TTC549 (cell line): ENCODE results near the gene ERO1A.

ENCODE experiments used
- FAIRE-seq: peaks from 2 replicates; lab custom pipeline; 2012; peaks lifted over from hg19 to GRCh38; lab: Jason Lieb, UNC

The ERO1A gene

DNA sequence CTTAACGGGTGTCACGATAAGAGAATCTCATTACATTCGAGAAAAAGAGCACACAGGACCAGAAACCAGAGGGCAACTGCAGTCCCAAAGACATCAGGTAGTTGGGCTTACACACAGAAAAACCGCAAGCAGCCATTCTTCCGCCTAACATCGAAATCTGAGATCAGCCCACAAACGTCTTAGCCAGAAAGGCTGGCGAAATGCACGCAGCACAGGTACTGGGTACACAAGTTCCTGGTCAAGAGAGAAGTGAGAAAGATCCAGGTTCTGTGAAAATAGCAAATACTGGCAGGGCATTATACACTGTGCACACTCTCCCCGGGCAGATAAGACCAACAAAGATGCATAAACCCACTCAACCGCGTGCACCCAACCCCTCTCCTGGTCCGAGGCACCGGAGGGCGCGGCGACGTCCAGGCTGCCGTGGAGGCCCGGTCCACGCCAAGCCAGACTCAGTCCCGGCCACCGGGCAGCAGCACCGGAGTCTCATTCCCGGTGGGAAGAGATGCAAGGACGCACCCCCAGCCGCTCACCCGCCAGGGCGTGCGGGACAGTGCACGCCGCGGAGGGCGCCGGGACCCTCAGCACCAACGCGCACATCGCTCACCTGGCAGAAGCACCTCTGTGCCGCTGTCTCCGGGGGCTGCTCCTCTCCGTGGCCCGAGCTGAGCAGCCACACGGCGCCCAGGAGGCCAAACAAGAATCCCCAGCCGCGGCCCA, 437 bp downstream of the ERO1A start:
- no peak for FAIRE-seq

DNA sequence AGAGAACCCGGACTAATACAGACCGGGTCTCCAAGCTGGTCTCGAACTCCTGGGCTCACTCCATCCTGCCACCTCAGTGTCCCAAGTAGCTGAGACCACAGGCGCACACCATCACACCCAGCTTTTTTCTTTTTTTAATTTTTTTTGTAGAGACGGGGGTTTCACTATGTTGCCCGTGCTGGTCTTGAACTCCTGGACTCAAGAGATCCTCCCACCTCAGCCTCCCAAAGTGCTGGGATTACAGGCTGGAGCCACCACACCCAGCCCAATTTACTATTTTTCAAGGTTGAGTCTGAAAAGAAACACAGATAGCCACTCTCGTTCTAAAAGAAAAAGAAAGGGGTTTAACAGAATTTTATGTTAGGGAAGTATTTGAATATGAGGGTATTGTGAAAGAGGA, 1.8 kb downstream of the ERO1A start:
- no peak for FAIRE-seq

DNA sequence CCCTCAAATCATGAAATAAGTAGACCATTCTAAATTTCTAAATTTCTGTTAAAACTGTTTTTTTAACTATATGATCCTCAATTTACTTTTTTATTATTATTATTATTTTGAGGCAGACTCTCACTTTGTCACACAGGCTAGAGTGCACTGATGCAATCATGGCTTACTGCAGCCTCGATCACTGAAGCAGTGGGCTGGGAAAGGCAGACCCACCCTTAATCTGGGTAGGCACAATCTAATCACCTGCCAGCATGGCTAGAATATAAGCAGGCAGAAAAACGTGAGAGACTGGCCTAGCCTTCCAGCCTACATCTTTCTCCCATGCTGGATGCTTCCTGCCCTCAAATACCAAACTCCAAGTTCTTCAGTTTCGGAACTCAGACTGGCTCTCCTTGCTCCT, 2.3 kb downstream of the ERO1A start:
- no peak for FAIRE-seq

DNA sequence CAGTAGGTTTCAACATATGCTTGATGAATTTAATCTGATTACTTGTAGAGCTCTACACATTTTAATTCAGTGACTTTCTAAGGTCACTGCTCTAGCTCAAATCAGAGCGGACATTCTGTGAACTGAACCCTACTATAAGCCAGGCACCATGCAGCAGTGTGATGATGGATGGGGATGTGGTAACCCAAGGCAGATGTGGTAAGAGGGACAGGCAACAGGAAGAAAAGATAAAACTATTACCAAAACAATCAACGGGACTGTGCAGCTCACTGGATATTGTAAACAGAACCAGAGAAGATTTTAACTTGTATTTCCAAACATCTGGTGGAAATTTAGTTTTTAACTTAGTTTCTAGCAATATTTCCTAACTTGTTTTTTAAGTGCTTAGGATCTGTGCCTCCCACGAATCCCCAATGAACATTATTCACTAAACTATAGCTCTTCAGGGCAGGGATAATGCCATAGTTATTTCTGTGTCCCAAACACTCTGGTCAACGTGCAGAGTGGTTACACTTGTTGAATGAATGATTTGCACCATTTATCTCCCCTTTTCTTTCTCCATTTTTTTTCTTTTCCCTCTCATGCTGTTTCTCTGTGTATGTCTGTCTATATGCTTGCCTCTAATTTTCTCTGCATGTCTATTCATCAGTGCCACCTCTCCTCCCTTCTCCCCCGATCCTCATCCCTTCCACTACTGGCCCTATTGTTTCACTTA, 3.0 kb downstream of the ERO1A start:
- FAIRE-seq: no peak

DNA sequence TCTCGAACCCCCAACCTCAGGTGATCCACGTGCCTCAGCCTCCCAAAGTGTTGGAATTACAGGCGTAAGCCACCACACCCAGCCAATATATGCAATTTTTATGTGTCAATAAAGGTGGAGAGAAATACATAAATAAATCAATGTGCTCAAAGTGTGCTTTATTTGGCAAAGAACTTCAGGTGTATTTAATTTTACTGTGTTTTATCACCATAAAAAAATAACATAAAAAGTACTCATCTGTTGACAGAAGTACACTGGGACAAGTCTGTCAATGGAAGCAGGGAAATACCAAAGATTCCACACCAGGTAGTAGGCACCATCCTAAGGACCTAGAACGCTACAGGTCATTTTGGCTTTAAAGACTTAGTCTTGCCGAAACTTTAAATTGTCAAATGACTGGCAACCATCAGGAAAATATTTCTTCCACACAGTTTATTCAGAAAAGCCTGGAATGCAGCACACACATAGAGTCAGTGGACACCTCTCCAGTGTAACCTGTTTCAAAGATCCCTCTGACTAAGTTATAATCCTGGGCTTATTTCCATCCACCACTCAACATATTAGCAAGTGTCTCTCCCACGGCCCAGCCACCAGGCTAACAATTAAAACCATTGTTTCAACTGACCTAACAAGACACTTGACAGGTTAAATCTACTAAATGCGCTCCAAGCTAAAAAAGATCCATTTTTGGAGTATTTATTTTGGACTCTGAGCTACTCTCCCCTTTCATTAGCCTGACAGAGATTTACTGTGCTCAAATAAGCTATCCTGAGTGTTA, 4.2 kb downstream of the ERO1A start:
- FAIRE-seq: no peak

DNA sequence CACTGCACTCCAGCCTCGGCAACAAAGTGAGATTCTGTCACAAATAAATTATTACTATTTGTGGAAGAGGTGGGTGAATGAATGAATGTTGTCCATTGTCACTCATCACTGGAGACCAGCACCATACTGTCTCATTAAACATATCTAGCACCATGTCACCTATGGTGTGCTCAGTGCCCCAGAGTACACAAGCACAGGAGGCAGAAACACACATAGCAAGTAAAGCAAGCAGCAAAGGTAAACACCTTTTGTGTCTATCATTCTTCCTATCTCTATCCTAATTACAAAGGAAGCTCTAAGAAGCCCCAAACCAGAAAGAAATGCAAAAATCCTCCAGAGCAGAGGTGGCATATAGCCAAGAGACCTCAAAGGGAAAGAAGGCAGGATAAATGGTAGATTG, 9.2 kb downstream of the ERO1A start:
- FAIRE-seq: no peak

DNA sequence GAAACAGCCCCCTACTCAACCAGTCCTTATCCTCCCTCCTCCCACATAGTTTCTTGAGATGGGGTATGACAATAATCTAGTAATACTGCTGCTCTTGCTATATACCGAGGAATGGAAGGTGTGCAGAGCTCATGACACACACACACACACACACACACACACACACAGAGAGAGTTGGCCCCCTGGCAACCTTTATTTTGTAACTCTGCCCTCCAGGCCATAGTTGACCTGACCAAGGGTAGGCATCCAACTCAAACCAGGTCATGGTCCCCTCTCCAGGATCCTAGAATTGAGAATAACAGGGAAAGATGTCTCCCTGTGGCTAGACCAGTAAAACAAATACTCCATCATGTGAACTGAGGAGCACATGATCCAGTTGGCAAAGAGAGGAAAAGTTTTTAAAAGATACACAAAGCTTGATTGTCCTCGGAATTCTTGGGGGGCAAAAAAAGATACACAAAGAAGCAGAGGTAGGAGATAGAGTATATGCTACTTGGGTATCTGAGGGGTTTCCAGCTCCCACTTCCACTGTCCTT, 11.3 kb downstream of the ERO1A start:
- no peak for FAIRE-seq

DNA sequence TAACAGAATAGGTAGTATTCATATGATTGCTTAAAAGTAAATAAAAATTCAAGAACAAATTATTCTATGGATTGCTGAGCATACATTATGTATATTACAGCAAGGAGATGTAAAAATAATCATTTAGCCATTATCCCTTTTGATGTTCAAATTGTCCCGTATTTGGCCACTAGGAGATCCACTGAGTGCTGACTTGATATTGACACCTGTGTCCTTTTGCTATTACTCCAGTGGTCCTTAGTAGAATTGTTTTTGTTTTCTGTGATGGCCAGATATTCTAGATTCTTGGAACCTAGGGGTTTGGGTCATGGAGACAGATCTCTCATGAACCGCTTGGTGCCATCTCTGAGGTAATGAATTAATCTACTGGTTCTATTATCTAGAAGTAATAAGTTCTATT, 16.8 kb downstream of the ERO1A start:
- FAIRE-seq: no peak

DNA sequence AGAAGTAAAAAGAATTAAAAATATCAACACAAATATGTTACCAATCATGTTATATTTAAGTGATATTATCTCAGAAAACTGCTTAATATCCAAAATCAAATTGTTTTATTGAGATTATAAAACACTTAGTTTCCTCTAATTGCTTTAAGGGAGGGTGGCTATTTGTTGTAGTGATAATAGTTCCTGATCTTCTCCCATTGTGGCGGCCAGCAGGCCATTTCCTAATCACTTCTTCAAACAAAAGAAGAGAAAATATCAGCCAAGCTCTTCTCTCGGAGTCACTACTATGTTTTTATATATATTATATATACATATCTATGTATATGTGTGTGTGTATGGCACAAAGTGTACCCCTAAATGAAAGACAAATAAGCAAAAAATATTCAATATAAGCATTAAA, 31.5 kb downstream of the ERO1A start:
- no peak for FAIRE-seq

DNA sequence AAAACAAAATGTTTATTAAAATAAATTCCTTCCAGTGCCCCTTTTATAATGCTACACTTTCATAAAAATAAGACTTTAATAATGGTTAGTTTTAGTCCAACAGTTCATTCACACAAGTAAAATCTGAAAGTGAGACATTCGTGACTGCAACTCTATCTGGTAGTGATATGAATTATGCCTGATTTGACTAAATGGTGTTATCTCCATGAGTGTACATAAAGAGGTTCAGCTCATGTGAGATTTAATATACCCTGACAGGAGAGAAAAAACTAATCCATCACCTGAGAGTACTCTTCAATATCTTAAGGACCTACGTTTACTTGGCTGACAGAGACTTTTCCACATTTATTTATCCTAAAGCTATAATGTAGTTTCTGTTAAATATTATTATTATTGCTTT, 34.0 kb downstream of the ERO1A start:
- no peak for FAIRE-seq

DNA sequence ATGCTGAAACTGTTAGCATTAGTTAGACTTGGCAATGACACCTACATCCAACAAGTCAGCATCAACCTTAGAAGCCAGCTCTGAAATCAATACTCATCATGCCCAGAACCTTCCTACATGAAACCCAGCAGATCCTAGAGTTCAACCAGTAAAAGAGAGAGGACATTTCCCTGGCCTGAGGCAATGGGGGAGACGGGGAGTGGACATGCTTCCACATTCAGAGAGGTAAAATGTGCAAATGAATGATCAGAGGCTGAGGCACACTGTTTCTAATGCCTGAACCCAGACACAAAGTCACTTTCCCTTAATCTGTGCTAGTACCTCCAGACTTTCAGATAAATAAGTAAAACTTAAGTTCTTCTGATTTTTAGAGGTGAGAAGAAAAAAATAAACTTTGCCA, 34.5 kb downstream of the ERO1A start:
- FAIRE-seq: no peak

DNA sequence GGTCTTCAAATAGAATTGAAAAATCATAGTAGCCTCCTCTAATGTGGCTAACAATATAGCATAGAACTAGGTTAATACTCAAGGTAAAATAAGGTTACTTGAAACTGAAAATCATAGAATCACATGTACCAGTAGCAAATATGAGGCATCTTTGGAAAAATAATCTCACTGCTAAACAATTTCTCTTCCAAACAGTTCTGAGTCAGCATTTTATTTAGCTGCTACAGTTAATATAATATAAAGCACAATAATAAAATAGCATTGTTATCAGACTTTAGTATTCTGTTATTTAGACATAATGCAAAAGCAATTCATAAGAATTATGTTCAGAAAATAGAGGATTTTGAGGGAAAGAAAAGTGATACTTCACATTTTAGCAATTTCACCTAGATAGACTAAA, 35.0 kb downstream of the ERO1A start:
- FAIRE-seq: no peak

DNA sequence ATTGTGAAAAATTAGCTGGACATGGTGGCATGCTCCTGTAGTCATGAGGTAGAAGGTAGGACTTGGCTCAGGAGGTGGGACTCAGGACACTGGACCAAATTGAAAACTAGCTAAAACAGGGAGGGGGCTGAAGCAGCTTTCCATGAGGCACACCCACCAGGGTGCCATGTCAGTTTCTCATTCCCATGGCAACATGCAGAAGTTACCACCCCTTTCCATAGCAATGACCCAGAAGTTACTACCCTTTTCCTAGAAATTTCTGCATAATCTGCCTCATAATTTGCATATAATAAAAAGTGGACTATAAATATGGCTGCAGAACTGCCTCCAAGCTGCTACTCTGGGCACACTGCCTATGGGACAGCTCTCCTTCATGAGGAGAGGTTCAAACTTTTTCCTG, 38.5 kb downstream of the ERO1A start:
- no peak for FAIRE-seq

DNA sequence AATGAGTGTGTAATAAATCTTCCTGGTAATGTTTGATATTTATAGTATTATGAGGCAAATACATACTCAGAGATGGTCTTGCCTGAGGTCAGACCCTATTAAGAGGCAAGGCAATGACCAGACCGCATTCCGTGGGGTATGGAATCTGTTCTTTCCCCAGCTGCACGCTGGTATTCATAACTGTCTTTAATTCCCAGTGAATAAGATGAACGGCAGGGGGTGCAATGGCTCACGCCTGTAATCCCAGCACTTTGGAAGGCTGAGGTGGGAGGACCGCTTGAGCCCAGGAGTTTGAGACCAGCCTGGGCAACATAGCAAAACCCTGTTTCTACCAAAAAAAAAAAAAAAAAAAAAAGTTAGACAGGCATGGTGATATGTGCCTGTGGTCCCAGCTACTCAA, 44.6 kb downstream of the ERO1A start:
- no peak for FAIRE-seq

DNA sequence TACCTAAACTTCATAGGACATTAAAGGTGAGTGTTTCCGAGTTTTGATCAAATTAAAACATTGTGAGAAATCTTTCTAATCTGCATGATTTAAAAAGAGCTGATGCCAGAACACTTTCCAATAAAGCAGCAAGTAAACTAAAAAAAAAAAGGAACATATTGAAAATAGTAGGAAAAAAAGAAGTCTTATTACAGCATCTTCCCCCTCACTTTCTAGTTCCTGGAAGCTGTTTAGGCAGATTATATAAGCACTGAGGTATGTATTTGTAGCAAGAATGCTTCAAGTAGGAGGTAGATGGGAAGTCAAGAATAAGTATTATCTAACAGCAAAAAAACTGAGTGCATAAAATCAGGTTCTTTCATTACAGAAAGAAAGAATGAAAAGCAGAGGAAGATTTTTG, 45.8 kb downstream of the ERO1A start:
- FAIRE-seq: no peak

DNA sequence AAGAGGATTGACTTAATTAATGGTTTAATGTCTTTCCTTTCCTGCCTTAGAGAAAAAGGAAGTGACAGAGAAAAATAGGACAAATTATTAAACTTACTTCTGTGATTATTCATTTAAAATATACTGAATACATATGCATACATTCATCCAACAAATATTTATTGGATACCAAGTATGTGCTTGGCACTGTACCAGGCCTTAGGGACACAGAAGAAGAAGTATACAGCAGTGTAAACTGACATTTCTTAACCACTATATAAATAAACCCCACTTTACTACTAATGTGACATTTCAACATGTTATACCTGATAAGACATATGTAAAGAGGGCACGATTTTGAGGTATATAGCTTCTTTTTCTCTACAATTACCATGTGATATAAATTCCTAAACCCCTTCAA, 53.6 kb downstream of the ERO1A start:
- FAIRE-seq: no peak

DNA sequence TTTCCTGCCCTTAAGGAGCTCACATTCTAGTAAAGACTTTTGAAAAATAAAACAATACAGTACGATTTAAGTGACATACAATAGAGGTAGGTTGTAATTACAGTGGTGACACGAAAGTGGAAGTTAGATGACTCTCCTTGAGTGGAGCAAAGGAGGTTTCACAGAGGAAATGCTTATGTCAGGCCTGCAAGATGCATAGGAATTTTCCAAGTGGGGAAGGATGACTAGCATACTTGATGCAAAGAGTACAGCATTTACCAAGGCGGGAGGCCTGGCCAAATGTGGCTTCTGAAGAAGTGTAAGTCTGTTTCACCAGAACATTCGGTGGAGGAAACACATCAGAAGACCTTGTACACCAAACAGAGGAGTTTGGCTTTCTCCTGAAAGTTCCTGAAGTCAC, 55.2 kb downstream of the ERO1A start:
- no peak for FAIRE-seq

DNA sequence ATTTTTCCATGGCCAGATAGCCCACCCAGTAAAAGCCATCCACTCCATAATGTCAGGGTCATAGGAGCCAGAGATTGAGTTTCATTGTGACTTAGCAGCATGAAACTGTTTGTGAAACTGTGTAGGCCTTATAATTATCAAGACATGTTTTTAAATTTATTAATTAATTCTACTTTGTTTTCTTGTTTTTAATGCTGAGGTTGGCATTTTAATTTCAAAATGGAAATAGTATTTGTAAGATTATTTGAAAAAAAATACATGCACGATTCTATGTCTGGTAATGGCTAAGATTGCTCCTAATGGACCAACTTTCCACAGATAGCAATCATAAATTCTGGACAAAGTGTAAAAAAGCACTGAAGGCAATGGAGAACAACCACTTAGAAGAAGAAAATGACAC, 75.7 kb downstream of the ERO1A start:
- no peak for FAIRE-seq

DNA sequence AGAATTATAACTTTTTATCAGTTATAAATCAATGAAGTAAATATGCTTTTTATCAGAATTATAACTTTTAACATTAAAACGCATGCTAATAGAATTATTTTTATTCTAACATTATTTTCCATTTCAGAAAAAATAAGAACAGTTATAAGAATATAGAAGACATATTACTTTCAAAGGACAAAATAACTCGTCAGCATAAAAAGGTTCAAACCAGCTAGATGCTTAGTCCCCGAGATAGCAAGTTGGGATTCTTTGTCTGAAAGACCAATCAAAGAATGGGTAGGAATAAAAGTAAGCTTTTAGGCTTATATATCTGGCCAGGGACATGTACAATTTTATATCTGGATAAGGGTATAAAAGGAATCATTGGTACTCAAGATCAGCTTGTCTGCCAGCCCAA, 76.8 kb downstream of the ERO1A start:
- no peak for FAIRE-seq

DNA sequence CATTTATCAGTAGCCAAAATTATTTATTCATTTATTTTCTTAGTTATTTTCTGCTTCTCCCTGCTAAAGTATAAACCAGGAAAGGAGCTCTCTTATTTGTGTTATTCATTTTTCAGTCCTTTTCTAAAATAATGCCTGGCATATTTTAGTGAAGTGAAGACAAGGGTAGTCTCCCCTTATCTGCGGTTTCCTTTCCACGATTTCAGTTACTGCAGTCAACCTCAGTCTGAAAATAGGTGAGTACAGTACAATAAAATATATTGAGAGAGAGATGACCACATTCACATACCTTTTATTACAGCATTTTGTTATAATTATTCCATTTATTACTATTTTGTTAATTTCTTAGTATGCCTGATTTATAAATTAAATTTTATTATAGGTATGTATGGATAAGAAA, 85.2 kb downstream of the ERO1A start:
- no peak for FAIRE-seq

DNA sequence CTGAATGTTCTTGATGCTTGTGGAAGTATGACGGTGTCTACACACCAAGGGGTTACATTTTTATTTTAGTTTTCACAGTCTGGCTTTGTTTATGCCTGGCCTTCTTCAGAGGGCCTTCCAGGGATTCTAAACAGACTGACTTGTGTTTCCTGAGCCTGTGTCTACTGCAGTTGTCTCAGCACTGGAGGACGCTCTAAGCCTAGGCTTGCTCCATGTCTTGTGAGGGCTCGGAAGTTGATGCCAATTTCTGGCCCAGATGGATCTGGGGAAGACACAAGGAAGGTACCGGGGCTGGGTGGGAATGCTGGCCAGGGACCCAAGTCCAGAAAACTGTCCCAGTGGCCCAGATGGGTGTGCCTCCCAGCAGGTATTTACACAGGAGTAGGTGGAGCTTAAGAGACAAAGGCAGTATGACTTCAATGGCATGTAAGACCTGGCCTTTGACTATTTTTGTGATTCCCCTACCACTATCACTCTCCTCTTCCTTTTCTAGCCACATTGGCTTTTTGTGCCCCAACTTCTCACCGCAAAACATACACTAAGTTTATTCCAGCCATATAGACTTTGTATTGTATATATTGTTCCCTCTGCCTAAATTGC, 85.8 kb downstream of the ERO1A start:
- FAIRE-seq: no peak

DNA sequence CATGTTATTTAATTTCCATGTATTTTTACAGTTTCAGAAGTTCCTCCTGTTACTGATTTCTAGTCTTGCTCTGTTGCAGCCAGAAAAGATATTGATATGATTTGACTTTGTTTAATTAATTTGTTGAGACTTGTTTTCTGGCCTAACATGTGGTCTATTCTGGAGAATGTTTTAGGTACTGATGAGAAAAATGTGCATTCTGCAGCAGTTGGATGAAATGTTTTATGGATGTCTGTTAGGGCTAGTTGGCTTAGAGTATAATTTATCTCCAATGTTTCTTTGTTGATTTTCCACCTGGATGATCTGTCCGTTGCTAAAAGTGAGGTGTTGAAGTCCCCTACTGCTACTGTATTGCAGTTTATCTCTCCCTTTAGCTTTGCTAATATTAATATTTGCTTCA, 88.3 kb downstream of the ERO1A start:
- FAIRE-seq: no peak

DNA sequence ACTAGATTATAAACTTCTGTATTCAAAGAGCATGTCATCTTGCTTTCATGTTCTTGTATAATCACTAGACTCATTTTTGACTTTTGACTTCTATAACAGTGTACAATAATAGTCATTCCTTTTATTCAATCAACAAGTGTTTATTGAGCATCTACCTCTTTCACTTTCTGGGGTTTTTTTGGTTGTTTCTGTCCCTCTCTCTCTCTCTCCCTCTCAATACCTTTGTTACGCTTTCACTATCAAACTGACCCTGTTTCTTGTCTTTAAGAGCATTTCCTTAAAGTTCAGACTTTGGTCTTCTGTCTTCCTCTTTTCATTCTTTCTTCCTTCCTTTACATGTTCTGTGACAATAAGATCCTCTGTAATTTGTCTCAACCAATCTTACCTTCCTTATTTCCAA, 93.2 kb downstream of the ERO1A start:
- no peak for FAIRE-seq
